Measurements from ENCODE around the gene TMEM239.

DNA sequence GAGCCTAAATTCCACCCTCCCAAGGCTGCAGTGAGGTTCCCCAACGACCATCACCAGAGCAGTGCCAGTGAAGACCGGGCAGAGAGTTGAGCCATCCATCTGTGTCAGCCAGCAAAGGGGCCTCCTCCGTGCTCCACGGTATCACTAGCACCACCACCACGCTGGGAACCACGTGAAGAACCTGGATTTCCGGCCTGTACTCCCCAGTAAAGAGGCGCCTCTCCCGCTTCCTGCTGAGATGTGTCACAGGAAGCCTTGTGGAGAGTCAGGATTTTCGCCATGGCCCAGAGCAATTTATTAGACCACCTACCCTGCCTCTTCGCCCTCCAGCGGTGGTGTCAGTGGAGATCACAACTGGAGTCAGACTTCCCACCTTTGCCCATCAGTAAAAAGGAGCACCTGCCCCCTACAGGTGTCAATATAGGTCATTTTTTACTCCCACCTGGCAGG is 44.5 kb upstream of the TMEM239 start:
- TF ChIP-seq POLR2A (IDR thresholded peaks at IDR 0.05; ENCODE audit: low read depth, low read length) (no peak), TAF1 (IDR thresholded peaks at IDR 0.05; ENCODE audit: borderline replicate concordance, low read depth, low read length) (no peak), POLR2AphosphoS5 (IDR thresholded peaks at IDR 0.05; ENCODE audit: low read depth, low read length) (no peak)
